PC-3 (cell line): ENCODE data around the gene ZNF592.

Experiments used
- EZH2 ChIP-seq: fragments of 300-600 bp; sonication (generic); IDR thresholded peaks from one replicate; pipeline ENCODE4 v1.6.1; 2017; ENCODE audit warnings: antibody characterized with exemption, mild to moderate bottlenecking, low read length; ENCODE audit not compliant: unreplicated experiment
- EZH2phosphoT487 ChIP-seq: fragments of 300-600 bp; sonication (generic); IDR thresholded peaks from 2 replicates; pipeline ENCODE4 v1.6.1; 2018; ENCODE audit warnings: mild to moderate bottlenecking, antibody characterized with exemption, low read length, borderline replicate concordance
- TF ChIP-seq, protein P1 (sequence below): fragments of 300-600 bp; sonication (generic); conservative IDR thresholded peaks from 2 replicates; pipeline ENCODE4 v1.5.1; 2017; ENCODE audit warnings: antibody characterized with exemption, low read depth, mild to moderate bottlenecking, low read length

DNA sequence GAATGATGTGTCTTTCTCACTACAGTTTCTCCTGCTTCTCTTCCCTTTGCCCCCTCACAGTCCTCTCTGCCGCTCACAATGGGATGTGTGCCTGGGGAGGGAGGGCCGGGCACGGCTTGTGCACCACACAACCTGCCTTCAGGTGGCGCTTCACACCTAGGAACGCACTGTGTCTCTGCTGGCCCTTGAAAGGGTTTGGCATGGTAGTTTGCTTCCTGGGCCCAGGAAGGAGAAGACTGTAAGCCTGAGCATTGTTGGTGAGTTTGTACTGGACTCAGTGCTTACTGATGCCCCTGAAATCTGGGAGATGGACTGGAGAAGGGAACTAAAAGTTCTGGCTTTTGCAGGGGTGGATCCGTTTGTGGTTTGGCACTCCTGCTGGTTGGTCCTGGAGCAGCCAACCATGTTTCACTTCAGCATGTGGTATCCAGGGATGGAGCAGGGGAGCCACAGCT is 78.0 kb downstream of the ZNF592 start:
- TF ChIP-seq, protein P1, sequence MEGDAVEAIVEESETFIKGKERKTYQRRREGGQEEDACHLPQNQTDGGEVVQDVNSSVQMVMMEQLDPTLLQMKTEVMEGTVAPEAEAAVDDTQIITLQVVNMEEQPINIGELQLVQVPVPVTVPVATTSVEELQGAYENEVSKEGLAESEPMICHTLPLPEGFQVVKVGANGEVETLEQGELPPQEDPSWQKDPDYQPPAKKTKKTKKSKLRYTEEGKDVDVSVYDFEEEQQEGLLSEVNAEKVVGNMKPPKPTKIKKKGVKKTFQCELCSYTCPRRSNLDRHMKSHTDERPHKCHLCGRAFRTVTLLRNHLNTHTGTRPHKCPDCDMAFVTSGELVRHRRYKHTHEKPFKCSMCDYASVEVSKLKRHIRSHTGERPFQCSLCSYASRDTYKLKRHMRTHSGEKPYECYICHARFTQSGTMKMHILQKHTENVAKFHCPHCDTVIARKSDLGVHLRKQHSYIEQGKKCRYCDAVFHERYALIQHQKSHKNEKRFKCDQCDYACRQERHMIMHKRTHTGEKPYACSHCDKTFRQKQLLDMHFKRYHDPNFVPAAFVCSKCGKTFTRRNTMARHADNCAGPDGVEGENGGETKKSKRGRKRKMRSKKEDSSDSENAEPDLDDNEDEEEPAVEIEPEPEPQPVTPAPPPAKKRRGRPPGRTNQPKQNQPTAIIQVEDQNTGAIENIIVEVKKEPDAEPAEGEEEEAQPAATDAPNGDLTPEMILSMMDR: peak; percentile 77
- TF ChIP-seq EZH2: no peak
- no peak for TF ChIP-seq EZH2phosphoT487
